MM.1S (cell line): Measurements from ENCODE around the gene AMT.

Experiments used
- DNase-seq: peaks from one replicate; pipeline ENCODE4 v3.0.0-alpha.2; 2015
- H2AFZ ChIP-seq: fragments of 300-600 bp; sonication (generic); 2 replicates; pipeline ENCODE4 v1.6.0; 2016; ENCODE audit warnings: antibody characterized with exemption, low read length
- H3F3A ChIP-seq: fragments of 300-600 bp; sonication (generic); 2 replicates; pipeline ENCODE4 v1.6.1; 2016; ENCODE audit warnings: mild to moderate bottlenecking, antibody characterized with exemption, low read length, moderate library complexity, mixed read lengths; ENCODE audit not compliant: insufficient read depth
- H3K27ac ChIP-seq: fragments of 300-600 bp; sonication (generic); 2 replicates; pipeline ENCODE4 v1.5.1; 2016; ENCODE audit warnings: mild to moderate bottlenecking, low read length
- H3K27me3 ChIP-seq: fragments of 300-600 bp; sonication (generic); replicated peaks from 2 replicates; pipeline ENCODE4 v1.6.0; 2016; ENCODE audit warnings: low read length; ENCODE audit not compliant: insufficient read depth
- H3K36me3 ChIP-seq: fragments of 300-600 bp; sonication (generic); replicated peaks from 2 replicates; pipeline ENCODE4 v1.6.1; 2016; ENCODE audit warnings: mild to moderate bottlenecking, low read length, mixed read lengths; ENCODE audit not compliant: insufficient read depth
- H3K4me1 ChIP-seq: fragments of 300-600 bp; sonication (generic); 2 replicates; pipeline ENCODE4 v1.6.1; 2016; ENCODE audit warnings: low read length, mixed read lengths
- H3K4me2 ChIP-seq: fragments of 300-600 bp; sonication (generic); 2 replicates; pipeline ENCODE4 v1.6.0; 2016; ENCODE audit warnings: low read depth, low read length
- H3K4me3 ChIP-seq: fragments of 300-600 bp; sonication (generic); 2 replicates; pipeline ENCODE4 v1.5.1; 2016; ENCODE audit warnings: low read length, mixed read lengths
- H3K79me2 ChIP-seq: fragments of 300-600 bp; sonication (generic); 2 replicates; pipeline ENCODE4 v1.6.1; 2016; ENCODE audit warnings: mixed run types, low read length, mixed read lengths
- H3K9ac ChIP-seq: fragments of 300-600 bp; sonication (generic); 2 replicates; pipeline ENCODE4 v1.6.1; 2016; ENCODE audit warnings: low read length, mixed read lengths
- H3K9me2 ChIP-seq: fragments of 300-600 bp; sonication (generic); replicated peaks from 2 replicates; pipeline ENCODE4 v1.6.1; 2016; ENCODE audit warnings: mild to moderate bottlenecking, low read length, mixed read lengths; ENCODE audit not compliant: insufficient read depth
- H3K9me3 ChIP-seq: fragments of 300-600 bp; sonication (generic); replicated peaks from 2 replicates; pipeline ENCODE4 v1.6.1; 2016; ENCODE audit warnings: mild to moderate bottlenecking, low read length, mixed read lengths; ENCODE audit not compliant: insufficient read depth
- H4K20me1 ChIP-seq: fragments of 300-600 bp; sonication (generic); 2 replicates; pipeline ENCODE4 v1.6.1; 2016; ENCODE audit warnings: mild to moderate bottlenecking, low read length, moderate library complexity, mixed read lengths; ENCODE audit not compliant: insufficient read depth
- EZH2 ChIP-seq: fragments of 300-600 bp; sonication (generic); optimal IDR thresholded peaks from 2 replicates; pipeline ENCODE3; 2017; ENCODE audit warnings: low read depth, mild to moderate bottlenecking, antibody characterized with exemption, low read length, mixed read lengths
- EZH2phosphoT487 ChIP-seq: fragments of 300-600 bp; sonication (generic); IDR thresholded peaks from 2 replicates; pipeline ENCODE4 v1.6.1; 2018; ENCODE audit warnings: antibody characterized with exemption, low read length
- TF ChIP-seq, protein P1 (sequence below): fragments of 300-600 bp; sonication (generic); IDR thresholded peaks from 2 replicates; pipeline ENCODE4 v1.5.1; 2016; ENCODE audit warnings: antibody characterized with exemption, low read length, mixed read lengths

AMT gene

DNA sequence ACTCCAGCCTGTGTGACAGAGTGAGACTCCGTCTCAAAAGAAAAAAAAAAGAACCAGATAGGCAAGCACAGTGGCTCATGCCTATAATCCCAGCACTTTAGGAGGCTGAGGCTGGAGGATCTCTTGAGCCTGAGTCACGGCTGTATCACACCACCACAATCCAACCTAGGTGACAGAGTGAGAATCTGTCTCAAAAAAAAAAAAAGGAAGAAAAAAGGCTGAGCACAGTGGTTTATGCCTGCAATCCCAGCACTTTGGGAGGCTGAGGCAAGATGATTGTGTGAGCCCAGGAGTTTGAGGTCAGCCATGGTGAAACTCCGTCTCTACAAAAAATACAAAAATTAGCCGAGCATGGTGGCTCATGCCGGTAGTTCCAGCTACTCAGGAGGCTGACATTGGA, 12.5 kb upstream of the AMT start:
- Histone ChIP-seq H3F3A (no peaks in the 10 kb centered on the region), H3K36me3 (no peaks in the 10 kb centered on the region), H4K20me1 (no peaks in the 10 kb centered on the region), H3K9me3 (no peaks in the 10 kb centered on the region), H3K9ac (no peak overlapping the region), H3K27ac (no peak overlapping the region), H2AFZ (no peak overlapping the region), H3K27me3 (no peaks in the 10 kb centered on the region), H3K9me2 (no peaks in the 10 kb centered on the region), H3K79me2 (no peaks in the 10 kb centered on the region), H3K4me2 (no peak overlapping the region), H3K4me3 (no peak overlapping the region), H3K4me1 (no peaks in the 10 kb centered on the region)
- DNase-seq: no peak
- TF ChIP-seq EZH2phosphoT487: no peak
- TF ChIP-seq EZH2: no peak
- TF ChIP-seq, protein P1, sequence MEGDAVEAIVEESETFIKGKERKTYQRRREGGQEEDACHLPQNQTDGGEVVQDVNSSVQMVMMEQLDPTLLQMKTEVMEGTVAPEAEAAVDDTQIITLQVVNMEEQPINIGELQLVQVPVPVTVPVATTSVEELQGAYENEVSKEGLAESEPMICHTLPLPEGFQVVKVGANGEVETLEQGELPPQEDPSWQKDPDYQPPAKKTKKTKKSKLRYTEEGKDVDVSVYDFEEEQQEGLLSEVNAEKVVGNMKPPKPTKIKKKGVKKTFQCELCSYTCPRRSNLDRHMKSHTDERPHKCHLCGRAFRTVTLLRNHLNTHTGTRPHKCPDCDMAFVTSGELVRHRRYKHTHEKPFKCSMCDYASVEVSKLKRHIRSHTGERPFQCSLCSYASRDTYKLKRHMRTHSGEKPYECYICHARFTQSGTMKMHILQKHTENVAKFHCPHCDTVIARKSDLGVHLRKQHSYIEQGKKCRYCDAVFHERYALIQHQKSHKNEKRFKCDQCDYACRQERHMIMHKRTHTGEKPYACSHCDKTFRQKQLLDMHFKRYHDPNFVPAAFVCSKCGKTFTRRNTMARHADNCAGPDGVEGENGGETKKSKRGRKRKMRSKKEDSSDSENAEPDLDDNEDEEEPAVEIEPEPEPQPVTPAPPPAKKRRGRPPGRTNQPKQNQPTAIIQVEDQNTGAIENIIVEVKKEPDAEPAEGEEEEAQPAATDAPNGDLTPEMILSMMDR: no peak

DNA sequence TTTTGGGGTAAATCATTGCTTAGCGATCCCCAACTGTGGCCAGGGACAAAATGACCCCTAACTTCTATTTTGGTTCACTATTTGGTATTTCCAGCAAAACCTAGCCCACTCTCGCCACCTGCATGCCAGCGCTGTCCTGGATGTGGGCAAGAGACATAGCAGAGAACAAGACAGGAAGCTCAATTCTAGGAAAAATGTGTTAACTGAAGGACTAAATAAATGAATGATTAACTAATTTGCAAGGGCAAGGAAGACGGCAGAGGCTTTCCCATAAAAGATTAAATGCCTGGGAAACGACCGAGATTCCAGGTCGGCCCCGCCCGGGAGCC, 6.4 kb upstream of the AMT start:
- peak overlapping the region; percentile 81 for H3K4me3 ChIP-seq
- H3F3A ChIP-seq: no peaks in the 10 kb centered on the region
- no peaks in the 10 kb centered on the region for H3K27me3 ChIP-seq
- H3K9me3 ChIP-seq: no peaks in the 10 kb centered on the region
- no peaks in the 10 kb centered on the region for H4K20me1 ChIP-seq
- H3K79me2 ChIP-seq: no peaks in the 10 kb centered on the region
- H2AFZ ChIP-seq: peak overlapping the region; percentile 99
- no peaks in the 10 kb centered on the region for H3K9me2 ChIP-seq
- 0 out of 2 replicates have a peak, but pooled peaks cover 7% of the 10 kb centered on the region for H3K4me1 ChIP-seq
- DNase-seq: no peak
- peak overlapping the region; percentile 77; the same call in 1 of the 2 replicates for H3K27ac ChIP-seq
- peak overlapping the region; percentile 76; the same call in 1 of the 2 replicates for H3K9ac ChIP-seq
- peak overlapping the region; percentile 81 for H3K4me2 ChIP-seq
- TF ChIP-seq, protein P1: no peak
- no peak for TF ChIP-seq EZH2
- no peak for TF ChIP-seq EZH2phosphoT487
- H3K36me3 ChIP-seq: no peaks in the 10 kb centered on the region

DNA sequence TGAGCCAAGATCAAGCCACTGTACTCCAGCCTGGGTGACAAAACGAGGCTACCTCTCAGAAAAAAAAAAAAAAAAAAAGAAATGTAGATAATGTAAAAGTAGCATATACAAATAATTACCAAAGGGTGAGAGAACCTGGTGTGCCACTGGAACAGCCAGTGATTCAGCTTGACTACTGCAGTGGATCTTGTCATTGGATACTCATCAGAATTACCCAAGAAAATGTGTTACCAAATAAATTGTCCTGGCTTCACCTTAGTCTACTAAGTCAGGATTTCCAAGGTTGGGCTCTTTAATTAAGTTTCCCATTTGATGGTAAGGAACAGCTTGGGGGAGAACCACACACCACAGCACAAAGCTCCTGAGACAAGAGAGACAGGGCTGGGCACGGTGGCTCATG, 5.3 kb upstream of the AMT start:
- Histone ChIP-seq H4K20me1 (no peaks in the 10 kb centered on the region), H2AFZ (no peak overlapping the region), H3F3A (no peaks in the 10 kb centered on the region), H3K4me2 (no peak overlapping the region), H3K9me3 (no peaks in the 10 kb centered on the region), H3K27me3 (no peaks in the 10 kb centered on the region), H3K4me1 (0 out of 2 replicates have a peak, but pooled peaks cover 7% of the 10 kb centered on the region), H3K9me2 (no peaks in the 10 kb centered on the region), H3K36me3 (no peaks in the 10 kb centered on the region), H3K9ac (no peak overlapping the region), H3K4me3 (no peak overlapping the region), H3K79me2 (no peaks in the 10 kb centered on the region), H3K27ac (no peak overlapping the region)
- DNase-seq: no peak
- TF ChIP-seq, protein P1: no peak
- TF ChIP-seq EZH2: no peak
- TF ChIP-seq EZH2phosphoT487: no peak
